GM23338 (cell line): ENCODE results near the gene TMEM107. TPM values are rescaled to one million over a fixed set of nuclear protein-coding genes. Genes with fewer than 3 reads are reported as not detected.
A peak's percentile ranks its signal among the peaks of the same experiment; 100 is the strongest.

Experiments used
- ATAC-seq: fragments of 200-7000 bp; cut with Tn5 transposase; 3 replicates; pipeline ENCODE4 v1.9.1; 2020
- DNase-seq: peaks from one replicate; pipeline ENCODE4 v3.0.0-alpha.2; 2015; ENCODE audit warnings: low spot score
- H2AFZ ChIP-seq: fragments of 200-600 bp; sonication (generic); 2 replicates; pipeline ENCODE4 v1.8.0; 2016; ENCODE audit warnings: antibody characterized with exemption, mild to moderate bottlenecking, moderate library complexity
- H3F3A ChIP-seq: fragments of 200-600 bp; sonication (generic); replicated peaks from 2 replicates; pipeline ENCODE4 v1.8.0; 2017; ENCODE audit warnings: antibody characterized with exemption, mixed run types, low read depth
- H3K27ac ChIP-seq: fragments of 200-600 bp; sonication (generic); 2 replicates; pipeline ENCODE4 v1.6.1; 2016; ENCODE audit warnings: low read depth
- H3K27me3 ChIP-seq: fragments of 200-600 bp; sonication (generic); 2 replicates; pipeline ENCODE4 v1.8.0; 2016; ENCODE audit warnings: mild to moderate bottlenecking, mixed run types, moderate library complexity; ENCODE audit not compliant: insufficient read depth
- H3K36me3 ChIP-seq: fragments of 200-600 bp; sonication (generic); 2 replicates; pipeline ENCODE4 v1.8.0; 2016; ENCODE audit warnings: mild to moderate bottlenecking; ENCODE audit not compliant: insufficient read depth
- H3K4me1 ChIP-seq: fragments of 200-600 bp; sonication (generic); 2 replicates; pipeline ENCODE4 v1.8.0; 2016; ENCODE audit warnings: mild to moderate bottlenecking, moderate library complexity; ENCODE audit not compliant: insufficient read depth
- H3K4me2 ChIP-seq: fragments of 200-600 bp; sonication (generic); 2 replicates; pipeline ENCODE4 v1.7.1; 2017; ENCODE audit warnings: mixed run types
- H3K4me3 ChIP-seq: fragments of 200-600 bp; sonication (generic); 2 replicates; pipeline ENCODE4 v1.6.1; 2016; ENCODE audit warnings: mixed run types
- H3K79me2 ChIP-seq: fragments of 200-600 bp; sonication (generic); replicated peaks from 2 replicates; pipeline ENCODE4 v1.8.0; 2017; ENCODE audit warnings: mild to moderate bottlenecking; ENCODE audit not compliant: insufficient read depth
- H3K9me2 ChIP-seq: fragments of 200-600 bp; sonication (generic); 2 replicates; pipeline ENCODE4 v1.8.0; 2017; ENCODE audit not compliant: insufficient read depth
- H4K20me1 ChIP-seq: fragments of 200-600 bp; sonication (generic); replicated peaks from 2 replicates; pipeline ENCODE4 v1.8.0; 2017; ENCODE audit warnings: mild to moderate bottlenecking; ENCODE audit not compliant: insufficient read depth
- H3K27ac Mint-ChIP-seq: 2 replicates; pipeline ENCODE4 v1.8.0; 2020; ENCODE audit warnings: inconsistent platforms, mild to moderate bottlenecking, moderate library complexity, mixed read lengths
- H3K27me3 Mint-ChIP-seq: 3 replicates; pipeline ENCODE4 v1.8.0; 2022; ENCODE audit warnings: low read depth, mild to moderate bottlenecking, moderate library complexity, mixed read lengths, inconsistent platforms; ENCODE audit not compliant: insufficient read depth, poor library complexity
- H3K36me3 Mint-ChIP-seq: 3 replicates; pipeline ENCODE4 v1.8.0; 2021; ENCODE audit warnings: low read depth, mild to moderate bottlenecking, inconsistent platforms, moderate library complexity, mixed read lengths
- H3K4me1 Mint-ChIP-seq: 3 replicates; pipeline ENCODE4 v1.8.0; 2020; ENCODE audit warnings: mild to moderate bottlenecking, inconsistent platforms, mixed read lengths
- H3K4me3 Mint-ChIP-seq: 3 replicates; pipeline ENCODE4 v1.8.0; 2021; ENCODE audit warnings: moderate library complexity, mild to moderate bottlenecking, inconsistent platforms, mixed read lengths
- H3K9me3 Mint-ChIP-seq: 3 replicates; pipeline ENCODE4 v1.8.0; 2020; ENCODE audit warnings: moderate library complexity, mild to moderate bottlenecking, inconsistent platforms, mixed read lengths
- CREB1 ChIP-seq: fragments of 250-450 bp; sonication (Bioruptor Pico); IDR thresholded peaks from 2 replicates; pipeline ENCODE4 v1.5.0; 2020; ENCODE audit warnings: low read depth, mild to moderate bottlenecking, moderate library complexity
- CTCF ChIP-seq, 2 experiments: fragments of 200-600 bp in 1 of 2; sonication (generic) in 1 of 2; conservative IDR thresholded peaks; 2 replicates each; pipeline versions ENCODE4 v1.5.1 to v1.6.1; 2016 to 2017; ENCODE audit warnings: antibody characterized with exemption in 2 of 2, low read depth in 2 of 2, mild to moderate bottlenecking in 2 of 2, moderate library complexity in 1 of 2
- ETS1 ChIP-seq: IDR thresholded peaks from 2 replicates; pipeline ENCODE4 v1.6.1; 2016; ENCODE audit warnings: antibody characterized with exemption
- EZH2 ChIP-seq: fragments of 200-600 bp; sonication (generic); IDR thresholded peaks from one replicate; pipeline ENCODE4 v1.8.0; 2017; ENCODE audit warnings: antibody characterized with exemption, mild to moderate bottlenecking, low read depth; ENCODE audit not compliant: unreplicated experiment
- EZH2phosphoT487 ChIP-seq: fragments of 200-600 bp; sonication (generic); IDR thresholded peaks from one replicate; pipeline ENCODE4 v1.8.1; 2018; ENCODE audit warnings: antibody characterized with exemption; ENCODE audit not compliant: unreplicated experiment
- JUNB ChIP-seq: IDR thresholded peaks from one replicate; pipeline ENCODE4 v1.6.1; 2016; ENCODE audit warnings: antibody characterized with exemption; ENCODE audit not compliant: unreplicated experiment
- NANOG ChIP-seq: IDR thresholded peaks from 2 replicates; pipeline ENCODE4 v1.6.1; 2016; ENCODE audit warnings: antibody characterized with exemption, borderline replicate concordance
- POLR2AphosphoS5 ChIP-seq: IDR thresholded peaks from 2 replicates; pipeline ENCODE4 v1.6.1; 2016; ENCODE audit warnings: antibody characterized with exemption, low read depth
- REST ChIP-seq: IDR thresholded peaks from one replicate; pipeline ENCODE4 v1.6.1; 2018; ENCODE audit warnings: antibody characterized with exemption; ENCODE audit not compliant: unreplicated experiment
- STAT1 ChIP-seq: IDR thresholded peaks from one replicate; pipeline ENCODE4 v1.6.1; 2016; ENCODE audit warnings: antibody characterized with exemption; ENCODE audit not compliant: unreplicated experiment
- ZNF114 ChIP-seq: fragments of 250-450 bp; sonication (Bioruptor Pico); IDR thresholded peaks from 2 replicates; pipeline ENCODE4 v1.5.0; 2020; ENCODE audit warnings: mild to moderate bottlenecking, moderate library complexity
- ZNF331 ChIP-seq: fragments of 250-450 bp; sonication (Bioruptor Pico); IDR thresholded peaks from 2 replicates; pipeline ENCODE4 v1.5.0; 2020; ENCODE audit warnings: low read depth, mild to moderate bottlenecking, moderate library complexity
- ZNF462 ChIP-seq: fragments of 250-450 bp; sonication (Bioruptor Pico); IDR thresholded peaks from 2 replicates; pipeline ENCODE4 v1.5.0; 2020; ENCODE audit warnings: mild to moderate bottlenecking, moderate library complexity
- polyA plus RNA-seq: library from polyadenylated mRNA; unstranded; fragments of >200 nt; fragmentation: Nextera tagmentation; extraction: Ambion mirVana; gene quantifications from 2 replicates; pipeline ENCODE4 v1.2.1, GENCODE V29; 2016
- total RNA-seq: library from RNA; depleted of rRNA; stranded (reverse); fragments of >200 nt; shearing (Covaris generic); gene quantifications from 2 replicates; pipeline ENCODE4 v1.2.3, GENCODE V29; 2014

TMEM107 gene
- total and polyA plus RNA-seq, 2 experiments from 2014 or later, result 10.8 to 20.4 TPM

- no peak overlapping the region; the same call in 2 of the 3 replicates for H3K4me3 Mint-ChIP-seq
- H3K4me1 Mint-ChIP-seq, result peaks cover 12% of the 10 kb centered on the region
- H2AFZ ChIP-seq, result no peak overlapping the region
- H4K20me1 ChIP-seq, result peaks cover 17% of the 10 kb centered on the region
- H3K36me3 Mint-ChIP-seq, result peaks cover 67% of the 10 kb centered on the region
- ATAC-seq (no peak), DNase-seq (no peak)
- no peaks in the 10 kb centered on the region for H3K9me2 ChIP-seq
- TF ChIP-seq ZNF331 (CRISPR knock-in tag), result no peak
- no peak for TF ChIP-seq JUNB
- TF ChIP-seq NANOG, result no peak
- no peak for TF ChIP-seq POLR2AphosphoS5
- TF ChIP-seq ZNF462 (CRISPR knock-in tag), result no peak
- TF ChIP-seq EZH2, result no peak
- TF ChIP-seq REST, result no peak
- TF ChIP-seq CREB1 (CRISPR knock-in tag), result no peak
- TF ChIP-seq ETS1, result no peak
- no peak for TF ChIP-seq STAT1
- TF ChIP-seq EZH2phosphoT487, result no peak
- TF ChIP-seq ZNF114, result no peak
- no peak for TF ChIP-seq CTCF (conservative IDR thresholded peaks at IDR 0.05; ENCODE audit: low read depth in 2 of 2)
- no peaks in the 10 kb centered on the region; the same call in 1 of the 3 replicates for H3K9me3 Mint-ChIP-seq
- H3K4me3 ChIP-seq, result no peak overlapping the region
- H3K4me1 ChIP-seq, result peaks cover 12% of the 10 kb centered on the region
- no peak overlapping the region for H3K4me2 ChIP-seq
- no peaks in the 10 kb centered on the region for H3K27me3 ChIP-seq
- peaks cover 30% of the 10 kb centered on the region for H3K79me2 ChIP-seq
- peaks cover 29% of the 10 kb centered on the region for H3K27me3 Mint-ChIP-seq
- H3K27ac ChIP-seq, result no peak overlapping the region
- 0 out of 2 replicates have a peak overlapping the region, but pooled peaks have one; percentile 31 for H3K27ac Mint-ChIP-seq
- H3F3A ChIP-seq, result peaks cover 39% of the 10 kb centered on the region
- H3K36me3 ChIP-seq, result peaks cover 36% of the 10 kb centered on the region
These were observed 30.4 kb upstream of the TMEM107 start for GRCh38 chr17:8206536-8206935.
